Liver (tissue), 9 donors: ENCODE results near the gene SAE1. TPM values are rescaled to one million over a fixed set of nuclear protein-coding genes. Genes with fewer than 3 reads are reported as not detected.
A peak's percentile ranks its signal among the peaks of the same experiment; 100 is the strongest.

ENCODE experiments used
- DNase-seq: peaks from one replicate; pipeline ENCODE4 v3.0.0-alpha.2; 2017; ENCODE audit warnings: low spot score
- H3K27ac ChIP-seq, 2 donors: one replicate each; pipeline ENCODE4 v1.7.0; 2013; ENCODE audit warnings: inconsistent platforms in 2 of 2, low read length in 2 of 2, control low read depth in 1 of 2, low read depth in 1 of 2, mild to moderate bottlenecking in 1 of 2
- H3K27me3 ChIP-seq, 4 donors: one replicate each; pipeline versions ENCODE4 v1.6.1 to v1.7.0; 2013; ENCODE audit warnings: low read length in 3 of 4, inconsistent platforms in 1 of 4, mild to moderate bottlenecking in 1 of 4, moderate library complexity in 1 of 4; ENCODE audit not compliant: control insufficient read depth in 4 of 4, insufficient read depth in 4 of 4
- H3K36me3 ChIP-seq, 4 donors: one replicate each; pipeline versions ENCODE4 v1.6.1 to v1.7.0; 2013; ENCODE audit warnings: low read length in 3 of 4, mild to moderate bottlenecking in 3 of 4, low read depth in 1 of 4, moderate library complexity in 1 of 4; ENCODE audit not compliant: control insufficient read depth in 4 of 4, insufficient read depth in 3 of 4
- H3K4me1 ChIP-seq, 4 donors: one replicate each; pipeline versions ENCODE4 v1.6.1 to v1.7.0; 2013; ENCODE audit warnings: low read length in 3 of 4, mild to moderate bottlenecking in 3 of 4, moderate library complexity in 1 of 4; ENCODE audit not compliant: control insufficient read depth in 4 of 4, insufficient read depth in 4 of 4
- H3K4me3 ChIP-seq, 3 donors: one replicate each; pipeline versions ENCODE4 v1.6.1 to v1.7.0; 2013; ENCODE audit warnings: low read length in 3 of 3, control low read depth in 1 of 3, low read depth in 1 of 3, mild to moderate bottlenecking in 1 of 3
- H3K9ac ChIP-seq, 2 donors: one replicate each; pipeline ENCODE4 v1.7.0; 2013; ENCODE audit warnings: low read length in 2 of 2, mild to moderate bottlenecking in 2 of 2, moderate library complexity in 2 of 2, control low read depth in 1 of 2, low read depth in 1 of 2
- H3K9me3 ChIP-seq, 4 donors: one replicate each; pipeline versions ENCODE4 v1.6.1 to v1.7.0; 2013; ENCODE audit warnings: low read length in 3 of 4; ENCODE audit not compliant: control insufficient read depth in 4 of 4
- CTCF ChIP-seq: fragments of 150-350 bp; IDR thresholded peaks from 2 replicates; pipeline ENCODE4 v1.5.1; 2017; ENCODE audit warnings: improper control_type of control experiment, low read depth, low read length; ENCODE audit not compliant: missing input control
- EGR1 ChIP-seq, 2 donors: IDR thresholded peaks; 2 replicates each; pipeline ENCODE4 v1.6.1; 2016 to 2018; ENCODE audit warnings: antibody characterized with exemption in 2 of 2, low read depth in 2 of 2
- FOXA2 ChIP-seq: IDR thresholded peaks from 2 replicates; pipeline ENCODE4 v1.6.1; 2016; ENCODE audit warnings: antibody characterized with exemption
- GABPA ChIP-seq, 2 donors: IDR thresholded peaks in 1 of 2; conservative IDR thresholded peaks in 1 of 2; 2 replicates each; pipeline ENCODE4 v1.6.1; 2016; ENCODE audit warnings: antibody characterized with exemption in 2 of 2, mild to moderate bottlenecking in 1 of 2, moderate library complexity in 1 of 2
- HNF4A ChIP-seq, 2 donors: conservative IDR thresholded peaks; 2 replicates each; pipeline ENCODE4 v1.6.1; 2016; ENCODE audit warnings: antibody characterized with exemption in 2 of 2, mild to moderate bottlenecking in 2 of 2
- HNF4G ChIP-seq: IDR thresholded peaks from 2 replicates; pipeline ENCODE4 v1.6.1; 2016; ENCODE audit warnings: antibody characterized with exemption
- NR2F2 ChIP-seq: IDR thresholded peaks from 2 replicates; pipeline ENCODE4 v1.6.1; 2016; ENCODE audit warnings: antibody characterized with exemption
- RAD21 ChIP-seq, 2 donors: IDR thresholded peaks; 2 replicates each; pipeline ENCODE4 v1.6.1; 2016; ENCODE audit warnings: antibody characterized with exemption in 2 of 2, mild to moderate bottlenecking in 2 of 2
- RXRA ChIP-seq, 2 donors: IDR thresholded peaks; 2 replicates each; pipeline ENCODE4 v1.6.1; 2017 to 2018; ENCODE audit warnings: antibody characterized with exemption in 2 of 2, mild to moderate bottlenecking in 1 of 2
- SP1 ChIP-seq: IDR thresholded peaks from 2 replicates; pipeline ENCODE4 v1.6.1; 2018; ENCODE audit warnings: antibody characterized with exemption, mild to moderate bottlenecking
- TAF1 ChIP-seq: conservative IDR thresholded peaks from 2 replicates; pipeline ENCODE4 v1.6.1; 2016; ENCODE audit warnings: antibody characterized with exemption, mild to moderate bottlenecking
- YY1 ChIP-seq: IDR thresholded peaks from 2 replicates; pipeline ENCODE4 v1.6.1; 2016; ENCODE audit warnings: antibody characterized with exemption, mild to moderate bottlenecking
- WGBS: extraction: QIAGEN DNeasy Blood & Tissue Kit; methylation state at CpG from one replicate; pipeline ENCODE4 v1.1.7; 2013; 5-methylcytosine and 5-hydroxymethylcytosine counted together
- polyA plus RNA-seq, 2 donors: library from polyadenylated mRNA; stranded (reverse) in 1 of 2; unstranded in 1 of 2; fragments of 200-250 nt in 1 of 2; fragments of >200 nt in 1 of 2; fragmentation: Nextera tagmentation in 1 of 2; extraction: Ambion mirVana in 1 of 2; gene quantifications; one replicate each; pipeline versions ENCODE4 v1.2.1 to v1.2.3, GENCODE V29; 2013 to 2015
- total RNA-seq, 2 donors: library from RNA; depleted of rRNA; stranded (reverse); fragments of >200 nt; gene quantifications; one replicate each; pipeline ENCODE4 v1.2.3, GENCODE V29; 2014
- TF ChIP-seq, protein P1 (sequence below): IDR thresholded peaks from 2 replicates; pipeline ENCODE4 v1.6.1; 2016; ENCODE audit warnings: antibody characterized with exemption
- TF ChIP-seq, protein P2 (sequence below): IDR thresholded peaks from 2 replicates; pipeline ENCODE4 v1.6.1; 2016; ENCODE audit warnings: antibody characterized with exemption
- TF ChIP-seq, protein P3 (sequence below): IDR thresholded peaks from 2 replicates; pipeline ENCODE4 v1.6.1; 2016; ENCODE audit warnings: antibody characterized with exemption, mild to moderate bottlenecking
- TF ChIP-seq, protein P4 (sequence below): IDR thresholded peaks from 2 replicates; pipeline ENCODE4 v1.6.1; 2016; ENCODE audit warnings: antibody characterized with exemption
- donor health status: healthy.
- donor health status: healthy.
- donor health status: healthy.
- donor health status: healthy.
- donor health status: healthy.

Gene SAE1
- total and polyA plus RNA-seq, 4 donors = 19.0 to 31.8 (median 27.0) TPM

DNA sequence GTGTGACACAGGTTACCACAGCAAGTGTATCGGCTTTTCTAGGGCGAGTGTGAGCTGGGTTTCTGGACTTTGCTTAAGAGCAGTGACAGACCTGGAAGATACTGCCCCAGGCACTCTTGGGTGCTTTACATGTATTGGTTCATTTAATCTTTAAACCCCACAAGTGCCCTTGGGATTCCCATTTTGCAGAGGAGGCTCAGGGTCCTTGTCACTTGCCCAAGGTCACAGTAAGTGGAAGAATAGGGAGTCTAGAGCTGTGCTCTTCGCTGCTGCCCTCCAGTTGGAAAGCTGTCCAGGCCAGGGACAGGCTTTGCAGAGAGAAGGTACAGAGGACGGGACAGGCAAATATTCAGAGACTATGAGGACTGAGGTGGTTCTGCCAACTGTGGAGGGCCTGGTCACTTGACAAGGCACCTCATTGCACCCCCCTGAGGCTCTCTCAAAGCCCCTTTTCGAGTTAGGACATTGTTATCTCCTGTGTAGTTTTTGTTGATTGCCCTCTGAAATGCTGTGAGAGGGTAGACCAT lies 57.9 kb downstream of the SAE1 start:
- H3K4me1 ChIP-seq = peaks cover 0 to 7% (median 2%) of the 10 kb centered on the region in 4 donors
- H3K9ac ChIP-seq = no peak overlapping the region
- no peak overlapping the region for H3K27ac ChIP-seq

DNA sequence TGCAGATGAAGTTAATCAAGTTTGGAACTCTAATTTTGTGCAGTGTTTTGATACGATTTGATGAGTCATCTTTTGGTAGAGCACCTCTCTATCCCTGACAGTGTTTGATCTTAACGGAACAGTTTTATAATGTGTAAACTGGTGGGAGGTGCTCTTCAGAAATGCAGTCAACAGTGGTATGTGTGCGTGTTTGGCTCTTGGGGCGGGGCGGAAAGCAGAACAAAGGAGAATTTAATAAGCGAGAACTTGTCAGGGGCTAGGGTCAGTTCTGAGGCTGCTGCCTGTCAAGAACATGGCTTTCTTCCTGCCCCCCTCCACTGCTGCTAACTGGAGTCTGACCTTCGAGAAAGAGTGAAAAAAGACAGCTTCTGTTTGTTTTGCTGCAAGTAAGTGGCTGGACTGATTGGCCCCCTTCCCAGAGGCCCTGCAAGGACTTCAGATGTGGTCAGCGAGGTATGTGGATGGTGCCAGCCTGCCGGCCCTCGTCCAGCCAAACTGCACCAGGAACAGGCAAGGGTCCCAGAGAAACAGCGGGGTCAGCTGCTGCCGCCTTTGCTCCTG lies 59.6 kb downstream of the SAE1 start:
- Histone ChIP-seq H3K9me3 (no peaks in the 10 kb centered on the region), H3K27ac (no peak overlapping the region), H3K4me1 (peaks cover 0 to 7% (median 2%) of the 10 kb centered on the region in 4 donors), H3K4me3 (no peak overlapping the region), H3K9ac (no peak overlapping the region), H3K36me3 (no peaks in the 10 kb centered on the region), H3K27me3 (no peaks in the 10 kb centered on the region)
- 59% methylated on average over 12 of the region's 12 CpGs for WGBS
- TF ChIP-seq CTCF (no peak), TAF1 (no peak), NR2F2 (peak; percentile 16), GABPA (IDR thresholded peaks at IDR 0.05 in 1 of 2, conservative IDR thresholded peaks at IDR 0.05 in 1 of 2) (no peak), FOXA2 (no peak), HNF4G (no peak), YY1 (no peak)
- DNase-seq = no peak

More for the DNA sequence above, 57.9 kb downstream of the SAE1 start:
- no peak for DNase-seq
- no peak for TF ChIP-seq RXRA (IDR thresholded peaks at IDR 0.05)
- TF ChIP-seq, protein P1, sequence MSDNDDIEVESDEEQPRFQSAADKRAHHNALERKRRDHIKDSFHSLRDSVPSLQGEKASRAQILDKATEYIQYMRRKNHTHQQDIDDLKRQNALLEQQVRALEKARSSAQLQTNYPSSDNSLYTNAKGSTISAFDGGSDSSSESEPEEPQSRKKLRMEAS = no peak
- WGBS = 90% methylated on average over 5 of the region's 5 CpGs
- no peaks in the 10 kb centered on the region for H3K9me3 ChIP-seq
- peaks cover 0 to 2% (median 0%) of the 10 kb centered on the region in 4 donors for H3K36me3 ChIP-seq
- H3K4me3 ChIP-seq = no peak overlapping the region
- no peaks in the 10 kb centered on the region for H3K27me3 ChIP-seq

DNA sequence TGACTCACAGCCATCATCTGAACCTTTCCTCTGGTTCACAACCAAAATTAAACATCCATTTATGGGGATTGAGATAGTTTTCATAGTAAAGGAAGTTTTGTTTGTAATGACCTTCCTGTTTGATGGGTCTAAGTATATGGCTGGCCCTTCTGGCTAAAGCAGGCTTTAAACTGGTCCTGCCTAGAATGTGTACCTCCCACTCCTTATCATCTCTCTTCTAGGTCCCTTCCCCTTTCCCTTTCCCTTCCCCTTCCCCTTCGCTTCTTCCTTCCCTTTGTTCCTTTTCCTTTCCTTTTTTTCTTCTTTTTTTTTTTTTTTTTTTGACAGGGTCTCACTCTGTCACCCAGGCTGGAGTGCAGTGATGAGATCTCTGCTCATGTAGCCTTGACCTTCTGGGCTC lies 64.8 kb downstream of the SAE1 start:
- H3K9ac ChIP-seq = no peak overlapping the region
- H3K4me3 ChIP-seq = no peak overlapping the region
- WGBS = 74% methylated on average over 1 of the region's 1 CpG
- no peak overlapping the region for H3K27ac ChIP-seq
- no peaks in the 10 kb centered on the region for H3K27me3 ChIP-seq
- H3K4me1 ChIP-seq = no peaks in the 10 kb centered on the region
- peaks cover 0 to 11% (median 2%) of the 10 kb centered on the region in 4 donors for H3K36me3 ChIP-seq
- H3K9me3 ChIP-seq = no peaks in the 10 kb centered on the region
- DNase-seq = no peak
- TF ChIP-seq SP1 (no peak), HNF4G (no peak), TAF1 (no peak), EGR1 (IDR thresholded peaks at IDR 0.05; ENCODE audit: low read depth in 2 of 2) (no peak), RAD21 (IDR thresholded peaks at IDR 0.05) (no peak), RXRA (IDR thresholded peaks at IDR 0.05) (no peak), HNF4A (conservative IDR thresholded peaks at IDR 0.05) (no peak), NR2F2 (no peak), FOXA2 (no peak), CTCF (no peak)
- TF ChIP-seq, protein P2, sequence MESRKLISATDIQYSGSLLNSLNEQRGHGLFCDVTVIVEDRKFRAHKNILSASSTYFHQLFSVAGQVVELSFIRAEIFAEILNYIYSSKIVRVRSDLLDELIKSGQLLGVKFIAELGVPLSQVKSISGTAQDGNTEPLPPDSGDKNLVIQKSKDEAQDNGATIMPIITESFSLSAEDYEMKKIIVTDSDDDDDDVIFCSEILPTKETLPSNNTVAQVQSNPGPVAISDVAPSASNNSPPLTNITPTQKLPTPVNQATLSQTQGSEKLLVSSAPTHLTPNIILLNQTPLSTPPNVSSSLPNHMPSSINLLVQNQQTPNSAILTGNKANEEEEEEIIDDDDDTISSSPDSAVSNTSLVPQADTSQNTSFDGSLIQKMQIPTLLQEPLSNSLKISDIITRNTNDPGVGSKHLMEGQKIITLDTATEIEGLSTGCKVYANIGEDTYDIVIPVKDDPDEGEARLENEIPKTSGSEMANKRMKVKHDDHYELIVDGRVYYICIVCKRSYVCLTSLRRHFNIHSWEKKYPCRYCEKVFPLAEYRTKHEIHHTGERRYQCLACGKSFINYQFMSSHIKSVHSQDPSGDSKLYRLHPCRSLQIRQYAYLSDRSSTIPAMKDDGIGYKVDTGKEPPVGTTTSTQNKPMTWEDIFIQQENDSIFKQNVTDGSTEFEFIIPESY = no peak
- TF ChIP-seq, protein P3, sequence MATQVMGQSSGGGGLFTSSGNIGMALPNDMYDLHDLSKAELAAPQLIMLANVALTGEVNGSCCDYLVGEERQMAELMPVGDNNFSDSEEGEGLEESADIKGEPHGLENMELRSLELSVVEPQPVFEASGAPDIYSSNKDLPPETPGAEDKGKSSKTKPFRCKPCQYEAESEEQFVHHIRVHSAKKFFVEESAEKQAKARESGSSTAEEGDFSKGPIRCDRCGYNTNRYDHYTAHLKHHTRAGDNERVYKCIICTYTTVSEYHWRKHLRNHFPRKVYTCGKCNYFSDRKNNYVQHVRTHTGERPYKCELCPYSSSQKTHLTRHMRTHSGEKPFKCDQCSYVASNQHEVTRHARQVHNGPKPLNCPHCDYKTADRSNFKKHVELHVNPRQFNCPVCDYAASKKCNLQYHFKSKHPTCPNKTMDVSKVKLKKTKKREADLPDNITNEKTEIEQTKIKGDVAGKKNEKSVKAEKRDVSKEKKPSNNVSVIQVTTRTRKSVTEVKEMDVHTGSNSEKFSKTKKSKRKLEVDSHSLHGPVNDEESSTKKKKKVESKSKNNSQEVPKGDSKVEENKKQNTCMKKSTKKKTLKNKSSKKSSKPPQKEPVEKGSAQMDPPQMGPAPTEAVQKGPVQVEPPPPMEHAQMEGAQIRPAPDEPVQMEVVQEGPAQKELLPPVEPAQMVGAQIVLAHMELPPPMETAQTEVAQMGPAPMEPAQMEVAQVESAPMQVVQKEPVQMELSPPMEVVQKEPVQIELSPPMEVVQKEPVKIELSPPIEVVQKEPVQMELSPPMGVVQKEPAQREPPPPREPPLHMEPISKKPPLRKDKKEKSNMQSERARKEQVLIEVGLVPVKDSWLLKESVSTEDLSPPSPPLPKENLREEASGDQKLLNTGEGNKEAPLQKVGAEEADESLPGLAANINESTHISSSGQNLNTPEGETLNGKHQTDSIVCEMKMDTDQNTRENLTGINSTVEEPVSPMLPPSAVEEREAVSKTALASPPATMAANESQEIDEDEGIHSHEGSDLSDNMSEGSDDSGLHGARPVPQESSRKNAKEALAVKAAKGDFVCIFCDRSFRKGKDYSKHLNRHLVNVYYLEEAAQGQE = no peak
- TF ChIP-seq, protein P4, sequence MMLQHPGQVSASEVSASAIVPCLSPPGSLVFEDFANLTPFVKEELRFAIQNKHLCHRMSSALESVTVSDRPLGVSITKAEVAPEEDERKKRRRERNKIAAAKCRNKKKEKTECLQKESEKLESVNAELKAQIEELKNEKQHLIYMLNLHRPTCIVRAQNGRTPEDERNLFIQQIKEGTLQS = no peak
- TF ChIP-seq, protein P1 = no peak
